OCI-LY7 (cell line): ENCODE measurements around the gene YWHAQ.

Source experiments
- CTCF ChIP-seq: fragments of 200-600 bp; sonication (generic); conservative IDR thresholded peaks from 2 replicates; pipeline ENCODE4 v1.5.1; 2014; ENCODE audit warnings: mild to moderate bottlenecking, antibody characterized with exemption, low read length, moderate library complexity, mixed read lengths
- EZH2phosphoT487 ChIP-seq: fragments of 200-600 bp; sonication (generic); IDR thresholded peaks from 2 replicates; pipeline ENCODE4 v1.6.1; 2018; ENCODE audit warnings: low read depth, borderline replicate concordance, mild to moderate bottlenecking, mixed run types, antibody characterized with exemption, low read length, moderate library complexity, mixed read lengths

- TF ChIP-seq CTCF (peak; percentile 70), EZH2phosphoT487 (no peak)
These were observed 75.3 kb downstream of the YWHAQ start, which contains the start of gene ADAM17 for GRCh38 chr2:9555297-9556120.
